Trophoblast cell (in vitro differentiated cells and primary cell): ENCODE data around the gene OR5B17.

Experiments
- DNase-seq, 2 donors: peaks; one replicate each; pipeline ENCODE4 v3.0.0-alpha.2; 2016
- H2AFZ ChIP-seq: 2 replicates; pipeline ENCODE4 v1.6.1; 2013; ENCODE audit warnings: low read length, moderate library complexity, mild to moderate bottlenecking; ENCODE audit not compliant: insufficient read depth, poor library complexity
- H2AK5ac ChIP-seq: 2 replicates; pipeline ENCODE4 v1.6.1; 2013; ENCODE audit warnings: mild to moderate bottlenecking, low read length
- H2BK120ac ChIP-seq: 2 replicates; pipeline ENCODE4 v1.6.1; 2013; ENCODE audit warnings: low read length, mild to moderate bottlenecking, moderate library complexity; ENCODE audit not compliant: insufficient read depth, poor library complexity
- H2BK12ac ChIP-seq: 2 replicates; pipeline ENCODE4 v1.6.1; 2013; ENCODE audit warnings: mild to moderate bottlenecking, low read length, moderate library complexity
- H2BK5ac ChIP-seq: 2 replicates; pipeline ENCODE4 v1.6.1; 2013; ENCODE audit warnings: low read length, low read depth, moderate library complexity, mild to moderate bottlenecking; ENCODE audit not compliant: poor library complexity
- H3K14ac ChIP-seq: 2 replicates; pipeline ENCODE4 v1.6.1; 2013; ENCODE audit warnings: mild to moderate bottlenecking, low read length
- H3K18ac ChIP-seq: 2 replicates; pipeline ENCODE4 v1.6.1; 2013; ENCODE audit warnings: mild to moderate bottlenecking, low read length
- H3K23ac ChIP-seq: 2 replicates; pipeline ENCODE4 v1.6.1; 2013; ENCODE audit warnings: low read length
- H3K27ac ChIP-seq: 2 replicates; pipeline ENCODE4 v1.5.1; 2013; ENCODE audit warnings: low read depth, mild to moderate bottlenecking, inconsistent platforms, low read length, moderate library complexity
- H3K27me3 ChIP-seq: 2 replicates; pipeline ENCODE4 v1.6.1; 2013; ENCODE audit warnings: inconsistent platforms, mild to moderate bottlenecking, low read length, moderate library complexity; ENCODE audit not compliant: insufficient read depth
- H3K36me3 ChIP-seq, 2 experiments: 1 replicate in 1 of 2; 2 replicates in 1 of 2; pipeline ENCODE4 v1.6.1; 2013; ENCODE audit warnings: low read length in 2 of 2, mild to moderate bottlenecking in 2 of 2, moderate library complexity in 1 of 2; ENCODE audit not compliant: insufficient read depth in 2 of 2, control insufficient read depth in 1 of 2
- H3K4ac ChIP-seq: 2 replicates; pipeline ENCODE4 v1.6.1; 2013; ENCODE audit warnings: low read depth, mild to moderate bottlenecking, low read length, moderate library complexity
- H3K4me1 ChIP-seq, 2 experiments: 1 replicate in 1 of 2; 2 replicates in 1 of 2; pipeline ENCODE4 v1.6.1; 2013; ENCODE audit warnings: low read length in 2 of 2, mild to moderate bottlenecking in 2 of 2, moderate library complexity in 1 of 2; ENCODE audit not compliant: insufficient read depth in 2 of 2, control insufficient read depth in 1 of 2
- H3K4me2 ChIP-seq: 2 replicates; pipeline ENCODE4 v1.6.1; 2013; ENCODE audit warnings: inconsistent platforms, mild to moderate bottlenecking, low read length, moderate library complexity
- H3K4me3 ChIP-seq: 2 replicates; pipeline ENCODE4 v1.5.1; 2013; ENCODE audit warnings: mild to moderate bottlenecking, low read depth, low read length, inconsistent platforms
- H3K79me1 ChIP-seq: one replicate; pipeline ENCODE4 v1.6.1; 2013; ENCODE audit warnings: low read length
- H3K79me2 ChIP-seq: 2 replicates; pipeline ENCODE4 v1.6.1; 2013; ENCODE audit warnings: low read length, mild to moderate bottlenecking; ENCODE audit not compliant: control insufficient read depth, insufficient read depth, poor library complexity
- H3K9ac ChIP-seq: 2 replicates; pipeline ENCODE4 v1.6.1; 2013; ENCODE audit warnings: mild to moderate bottlenecking, low read length
- H3K9me3 ChIP-seq: 2 replicates; pipeline ENCODE4 v1.6.1; 2013; ENCODE audit warnings: low read depth, mild to moderate bottlenecking, control low read depth, inconsistent platforms, low read length; ENCODE audit not compliant: insufficient read depth
- H4K12ac ChIP-seq: 2 replicates; pipeline ENCODE4 v1.6.1; 2013; ENCODE audit warnings: low read depth, mild to moderate bottlenecking, low read length, moderate library complexity
- H4K8ac ChIP-seq: 2 replicates; pipeline ENCODE4 v1.6.1; 2013; ENCODE audit warnings: low read depth, mild to moderate bottlenecking, low read length, moderate library complexity
- H4K91ac ChIP-seq: one replicate; pipeline ENCODE4 v1.6.1; 2013; ENCODE audit warnings: low read depth, mild to moderate bottlenecking, low read length, moderate library complexity
- WGBS: extraction: QIAGEN DNeasy Blood & Tissue Kit; methylation state at CpG from one replicate; pipeline ENCODE4 v1.1.7; 2013; ENCODE audit warnings: missing lambda C conversion rate; ENCODE audit not compliant: insufficient read length, insufficient coverage; ENCODE audit errors: extremely low coverage; 5-methylcytosine and 5-hydroxymethylcytosine counted together

OR5B17 gene

DNA sequence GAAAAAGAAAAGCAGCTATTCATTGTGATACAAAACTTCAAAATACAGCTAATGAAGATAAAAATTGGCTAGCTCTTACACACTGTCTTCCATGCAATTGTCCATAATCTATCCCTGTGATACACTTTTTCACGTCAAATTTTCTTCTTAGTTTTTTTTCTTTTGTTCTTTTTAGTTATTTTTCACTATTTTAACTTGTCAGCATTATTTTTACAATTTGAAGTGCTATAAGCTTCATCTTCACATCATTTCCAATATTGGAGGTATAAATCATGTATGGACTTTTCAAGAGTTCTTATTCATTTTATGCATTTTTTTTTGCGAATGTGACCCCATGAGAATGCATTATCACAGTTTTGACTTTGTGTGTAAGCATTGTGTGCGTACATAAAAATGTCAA is 4.1 kb downstream of the OR5B17 start:
- no CpG with 5 or more reads among the region's 3 CpGs for WGBS
- Histone ChIP-seq H3K23ac (no peak overlapping the region), H3K36me3 (no peaks in the 10 kb centered on the region)

DNA sequence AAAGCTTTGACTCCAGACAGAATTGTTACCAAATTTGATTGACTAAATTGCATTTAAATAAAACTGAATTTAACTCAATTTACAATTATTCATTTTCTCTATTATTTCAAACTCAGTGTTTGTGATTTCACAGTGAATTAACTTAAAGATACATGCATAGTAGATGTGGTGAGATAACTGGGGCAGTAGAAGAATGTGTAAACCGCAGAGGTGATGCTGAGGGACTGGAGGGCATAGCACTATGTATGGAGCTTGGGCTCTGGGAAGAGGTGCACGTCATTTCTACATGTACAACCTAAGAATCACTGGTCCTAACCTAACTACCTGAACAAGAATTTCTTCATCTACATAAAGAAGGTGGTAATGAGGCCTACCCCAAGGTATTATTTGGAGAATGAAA is 13.7 kb downstream of the OR5B17 start:
- H3K4me2 ChIP-seq: no peak overlapping the region
- H3K4me3 ChIP-seq: no peak overlapping the region
- H4K12ac ChIP-seq: no peak overlapping the region
- H3K36me3 ChIP-seq: no peaks in the 10 kb centered on the region
- H2BK5ac ChIP-seq: no peak overlapping the region
- no CpG with 5 or more reads among the region's 2 CpGs for WGBS
- H3K9me3 ChIP-seq: no peaks in the 10 kb centered on the region
- H3K79me2 ChIP-seq: no peaks in the 10 kb centered on the region
- no peaks in the 10 kb centered on the region for H3K79me1 ChIP-seq
- H3K18ac ChIP-seq: no peak overlapping the region
- no peak overlapping the region for H3K14ac ChIP-seq
- H3K4ac ChIP-seq: no peak overlapping the region
- H3K4me1 ChIP-seq: no peaks in the 10 kb centered on the region
- DNase-seq: no peak
- H2BK120ac ChIP-seq: no peak overlapping the region
- no peak overlapping the region for H2AFZ ChIP-seq
- no peak overlapping the region for H3K9ac ChIP-seq
- H4K8ac ChIP-seq: no peak overlapping the region
- no peak overlapping the region for H2BK12ac ChIP-seq
- H4K91ac ChIP-seq: no peak overlapping the region
- no peak overlapping the region for H3K27ac ChIP-seq
- no peaks in the 10 kb centered on the region for H3K27me3 ChIP-seq
- no peak overlapping the region for H2AK5ac ChIP-seq
- H3K23ac ChIP-seq: no peak overlapping the region

More for the DNA sequence above, 4.1 kb downstream of the OR5B17 start:
- Histone ChIP-seq H2AK5ac (no peak overlapping the region), H3K4me2 (no peak overlapping the region), H2BK12ac (no peak overlapping the region), H3K27ac (no peak overlapping the region), H3K9ac (no peak overlapping the region), H2BK120ac (no peak overlapping the region), H3K4me1 (no peaks in the 10 kb centered on the region), H3K4ac (no peak overlapping the region), H3K79me1 (no peaks in the 10 kb centered on the region), H3K79me2 (no peaks in the 10 kb centered on the region), H2AFZ (no peak overlapping the region), H3K9me3 (no peaks in the 10 kb centered on the region), H4K8ac (no peak overlapping the region), H2BK5ac (no peak overlapping the region), H3K18ac (no peak overlapping the region), H3K4me3 (no peak overlapping the region), H3K27me3 (no peaks in the 10 kb centered on the region), H4K12ac (no peak overlapping the region), H4K91ac (no peak overlapping the region), H3K14ac (no peak overlapping the region)
- DNase-seq: no peak

DNA sequence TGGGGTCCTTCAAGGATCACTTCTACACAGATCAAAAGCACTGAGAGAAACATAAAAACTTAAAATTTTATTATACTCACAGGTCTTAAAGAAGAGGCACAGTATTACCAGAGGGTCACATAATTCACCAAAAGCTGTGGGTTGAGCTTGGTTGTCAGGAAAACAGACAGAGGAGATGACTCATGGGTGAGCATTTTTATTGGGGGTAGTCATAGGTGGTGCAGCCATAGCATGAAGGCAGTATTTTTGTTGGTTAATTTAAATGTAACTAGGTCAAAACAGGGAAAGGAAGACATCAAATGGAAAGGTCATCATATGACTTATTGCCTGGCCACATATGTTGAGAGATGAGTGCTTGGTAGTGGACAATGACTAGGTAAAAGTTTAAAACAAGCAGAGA is 24.2 kb downstream of the OR5B17 start:
- Histone ChIP-seq H3K23ac (no peak overlapping the region), H3K79me2 (no peaks in the 10 kb centered on the region), H3K14ac (no peak overlapping the region)

DNA sequence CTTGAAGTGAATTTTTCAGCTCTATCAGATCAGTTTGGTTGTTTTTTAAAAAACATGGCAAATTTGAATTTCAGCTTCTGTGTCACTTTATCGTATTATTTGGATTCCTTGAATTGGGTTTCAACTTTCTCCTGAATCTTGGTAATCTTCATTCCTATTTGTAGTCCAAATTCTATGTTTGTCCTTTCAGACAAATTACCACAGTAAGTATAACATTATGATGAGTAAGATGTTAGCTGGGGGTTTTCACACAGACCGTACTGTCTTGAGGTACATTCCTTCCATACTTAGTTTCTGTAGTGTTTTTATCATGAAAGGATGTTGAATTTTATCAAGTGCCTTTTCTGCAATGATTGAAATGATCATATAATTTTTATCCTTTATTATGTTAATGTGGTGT is 28.0 kb downstream of the OR5B17 start:
- Histone ChIP-seq H3K23ac (no peak overlapping the region), H3K79me2 (no peaks in the 10 kb centered on the region), H3K9me3 (no peaks in the 10 kb centered on the region), H4K91ac (no peak overlapping the region), H2AK5ac (no peak overlapping the region), H3K79me1 (no peaks in the 10 kb centered on the region), H2BK120ac (no peak overlapping the region), H2BK12ac (no peak overlapping the region), H3K36me3 (no peaks in the 10 kb centered on the region), H3K4me1 (no peaks in the 10 kb centered on the region), H2BK5ac (no peak overlapping the region), H3K14ac (no peak overlapping the region), H2AFZ (no peak overlapping the region), H3K4ac (no peak overlapping the region), H3K27me3 (no peaks in the 10 kb centered on the region), H3K18ac (no peak overlapping the region), H4K12ac (no peak overlapping the region), H3K9ac (no peak overlapping the region), H3K27ac (no peak overlapping the region), H4K8ac (no peak overlapping the region), H3K4me3 (no peak overlapping the region), H3K4me2 (no peak overlapping the region)
- WGBS: no CpG with 5 or more reads among the region's 2 CpGs
- DNase-seq: no peak

More for the DNA sequence above, 24.2 kb downstream of the OR5B17 start:
- H2BK5ac ChIP-seq: no peak overlapping the region
- H4K8ac ChIP-seq: no peak overlapping the region
- H3K4me3 ChIP-seq: no peak overlapping the region
- H3K4ac ChIP-seq: no peak overlapping the region
- no peak overlapping the region for H3K27ac ChIP-seq
- no peak overlapping the region for H4K91ac ChIP-seq
- no peaks in the 10 kb centered on the region for H3K4me1 ChIP-seq
- no peaks in the 10 kb centered on the region for H3K79me1 ChIP-seq
- DNase-seq: peak; percentile 47 to 80
- no peaks in the 10 kb centered on the region for H3K27me3 ChIP-seq
- H2AFZ ChIP-seq: no peak overlapping the region
- H3K4me2 ChIP-seq: no peak overlapping the region
- H3K9ac ChIP-seq: no peak overlapping the region
- no peak overlapping the region for H2AK5ac ChIP-seq
- H3K9me3 ChIP-seq: no peaks in the 10 kb centered on the region
- H2BK12ac ChIP-seq: no peak overlapping the region
- H4K12ac ChIP-seq: no peak overlapping the region
- H3K18ac ChIP-seq: no peak overlapping the region
- H3K36me3 ChIP-seq: no peaks in the 10 kb centered on the region
- H2BK120ac ChIP-seq: no peak overlapping the region
